ENCODE measurements around the gene ACBD6.
"Not testable (repeated sequence)": the region's sequence is repeated elsewhere in the genome, so short reads cannot be mapped to it uniquely, and the experiment has no call there.

Gene ACBD6, protein sequence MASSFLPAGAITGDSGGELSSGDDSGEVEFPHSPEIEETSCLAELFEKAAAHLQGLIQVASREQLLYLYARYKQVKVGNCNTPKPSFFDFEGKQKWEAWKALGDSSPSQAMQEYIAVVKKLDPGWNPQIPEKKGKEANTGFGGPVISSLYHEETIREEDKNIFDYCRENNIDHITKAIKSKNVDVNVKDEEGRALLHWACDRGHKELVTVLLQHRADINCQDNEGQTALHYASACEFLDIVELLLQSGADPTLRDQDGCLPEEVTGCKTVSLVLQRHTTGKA

DNA sequence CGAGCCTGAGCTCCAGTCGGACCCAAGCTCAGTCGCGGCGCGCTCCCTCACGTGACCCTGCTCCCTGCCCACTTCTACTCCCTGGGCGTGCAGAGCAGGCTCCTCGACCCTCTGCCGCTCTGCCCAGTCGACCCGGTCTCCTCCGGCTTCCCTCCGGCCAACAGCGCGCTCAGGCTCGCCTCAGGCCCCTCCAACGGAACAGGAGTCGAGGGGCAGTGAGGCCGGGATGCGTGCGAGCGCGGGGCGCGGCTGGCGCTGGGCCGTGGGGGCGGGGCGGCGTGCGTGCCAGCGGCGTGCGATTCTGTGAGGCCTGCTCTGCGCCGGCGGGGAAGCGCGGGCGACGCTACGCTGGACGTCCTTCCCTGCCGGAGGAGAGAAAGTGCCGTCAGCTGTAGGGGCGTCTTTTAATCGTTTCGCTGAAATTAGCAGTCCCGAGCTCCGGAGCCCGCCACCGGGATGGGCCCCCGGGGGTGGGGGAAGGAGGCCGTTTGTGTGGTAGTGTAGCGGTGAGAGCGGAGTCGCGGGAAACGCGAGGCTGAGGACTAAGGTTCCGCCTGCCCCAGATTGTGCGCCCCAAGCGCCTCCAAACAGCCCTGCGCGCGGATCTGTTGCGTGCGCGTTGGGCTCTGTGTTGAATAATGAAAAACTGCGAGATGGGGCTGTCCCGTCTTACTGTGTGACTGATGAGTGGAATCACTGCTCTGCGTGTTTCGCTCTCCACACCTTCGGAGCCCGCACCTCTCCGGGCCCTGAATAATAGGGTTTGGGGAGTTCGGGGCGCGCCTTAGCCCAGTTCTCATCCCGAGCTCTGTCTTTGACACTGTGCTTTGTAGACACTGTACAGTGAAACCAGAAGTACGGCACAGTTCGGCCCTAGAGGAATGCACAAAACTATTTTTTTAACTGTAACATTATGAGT is at the start of gene ACBD6:
TSS of gene ACBD6 (minus strand) at position 217 of the 919 bp plus-strand sequence. CDS start 311 bp downstream, outside the sequence.
- peak; percentile 89 for DNase-seq

DNA sequence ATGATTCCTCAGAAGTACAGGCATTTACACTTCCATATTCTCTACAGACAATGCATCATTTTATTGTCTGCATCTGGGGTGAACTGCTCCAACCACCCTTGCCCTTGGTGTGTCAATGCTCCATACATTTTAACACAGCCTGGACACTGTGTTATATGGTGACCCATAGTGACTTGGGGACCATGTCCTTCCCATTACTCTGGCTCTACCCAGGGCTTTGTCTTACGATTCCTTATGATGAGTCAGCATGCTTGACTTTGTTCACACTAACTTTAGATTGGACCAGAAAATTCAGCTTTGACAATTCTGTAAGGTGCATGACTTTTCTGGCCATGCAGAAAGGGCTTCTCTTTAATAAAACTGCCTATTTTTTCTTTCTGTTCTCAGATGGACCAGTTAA is 49.6 kb upstream of the ACBD6 start:
- no peak for DNase-seq

DNA sequence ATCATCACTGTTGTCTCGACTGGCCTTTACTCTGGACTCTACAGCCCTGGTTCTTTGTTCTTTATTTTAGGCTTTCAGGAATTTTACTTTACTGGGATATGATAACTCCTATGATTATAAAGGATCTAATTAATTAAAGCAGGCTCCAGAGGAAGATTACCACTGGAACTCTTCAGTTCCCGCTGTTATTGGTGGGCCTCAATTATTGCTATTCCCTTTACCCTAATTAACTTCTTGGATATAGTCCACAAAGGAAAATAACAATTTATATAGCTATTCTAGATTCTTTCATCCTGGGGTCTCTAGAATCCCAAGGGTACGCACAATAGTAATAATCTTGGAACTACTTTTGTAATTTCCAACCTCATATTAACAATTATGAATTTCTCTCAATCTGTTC is 47.9 kb upstream of the ACBD6 start:
- no peak for DNase-seq

DNA sequence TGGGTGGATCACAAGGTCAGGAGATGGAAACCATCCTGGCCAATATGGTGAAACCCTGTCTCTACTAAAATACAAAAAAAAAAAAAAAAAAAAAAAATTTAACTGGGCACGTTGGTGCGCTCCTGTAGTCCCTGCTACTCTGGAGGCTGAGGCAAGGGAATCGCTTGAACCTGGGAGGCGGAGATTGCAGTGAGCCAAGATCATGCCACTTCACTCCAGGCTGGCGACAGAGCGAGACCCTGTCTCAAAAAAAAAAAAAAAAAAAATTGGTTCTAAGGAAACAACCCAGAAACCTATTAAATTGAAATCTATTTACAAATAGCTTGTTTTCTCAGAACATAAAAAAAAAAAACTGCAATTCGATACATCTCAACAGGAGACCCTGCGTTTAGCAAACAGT is 47.4 kb upstream of the ACBD6 start:
- not testable (repeated sequence) for DNase-seq

DNA sequence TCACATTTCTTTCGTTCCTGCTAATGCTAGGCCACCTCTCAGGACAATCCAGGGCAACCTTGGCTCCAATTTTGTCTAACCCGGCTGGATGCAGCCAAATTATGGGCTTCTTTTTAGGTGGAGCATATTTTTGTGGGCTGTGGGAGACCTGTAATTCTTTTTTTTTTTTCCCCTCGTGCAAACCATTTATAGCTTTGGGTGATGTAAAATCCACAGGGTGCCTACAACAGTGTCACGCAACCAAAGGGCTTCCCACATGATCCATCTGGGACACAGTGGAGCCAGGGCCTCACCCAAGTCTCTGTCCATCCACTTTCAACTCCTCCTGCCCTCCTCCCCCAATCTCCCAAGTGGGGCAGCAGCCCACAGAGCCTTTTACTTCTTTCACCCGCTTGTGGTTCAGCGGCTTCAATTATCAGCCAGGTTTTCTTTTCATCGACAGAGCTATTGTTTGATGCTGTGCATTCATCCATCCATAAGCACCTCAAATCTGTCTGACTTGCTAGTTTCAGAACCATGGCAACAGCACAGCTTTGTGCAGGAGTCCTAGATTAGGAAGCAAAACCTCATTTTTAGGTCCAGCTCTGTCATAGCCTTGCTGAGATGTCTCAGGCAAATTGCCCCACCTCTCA is 46.4 kb upstream of the ACBD6 start:
- DNase-seq, result peak; percentile 89

DNA sequence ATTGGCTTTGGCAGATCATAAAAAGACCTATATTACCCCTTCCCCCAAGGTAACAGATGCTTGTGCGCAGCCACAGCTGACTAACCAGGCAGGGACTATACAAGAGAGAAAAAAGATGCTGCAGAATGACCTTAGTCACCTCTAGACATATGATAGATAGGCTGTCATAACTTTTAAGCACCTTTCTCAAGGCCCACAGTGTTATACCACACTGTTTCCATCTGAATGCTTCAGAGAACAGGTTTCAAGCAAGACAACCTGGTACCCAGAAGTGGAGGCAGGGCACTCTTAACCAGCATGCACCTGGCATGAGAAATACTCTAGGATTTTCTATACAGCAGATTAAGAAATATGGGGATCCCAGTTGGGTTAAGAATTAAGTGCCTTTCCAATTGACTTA is 43.6 kb upstream of the ACBD6 start:
- DNase-seq, result no peak

DNA sequence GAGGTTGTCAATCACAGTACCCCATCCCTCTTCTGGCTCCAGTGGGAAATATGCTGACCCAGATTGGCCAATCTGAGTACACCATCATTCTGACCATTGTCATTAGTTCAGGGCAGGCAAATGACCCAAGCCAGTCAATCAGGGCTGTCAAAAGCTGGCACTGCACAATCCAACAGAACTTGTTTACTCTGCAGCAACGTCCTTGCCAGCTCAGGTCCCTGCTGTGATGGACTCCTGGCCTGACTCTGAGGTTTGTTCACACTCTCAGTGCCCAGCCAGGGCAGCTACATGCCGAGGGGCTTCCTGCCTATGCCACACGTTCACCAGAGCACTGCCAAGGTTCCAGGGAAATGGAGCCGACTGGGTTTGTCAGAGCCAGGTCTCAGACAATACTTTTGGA is 41.7 kb upstream of the ACBD6 start:
- DNase-seq, result no peak

DNA sequence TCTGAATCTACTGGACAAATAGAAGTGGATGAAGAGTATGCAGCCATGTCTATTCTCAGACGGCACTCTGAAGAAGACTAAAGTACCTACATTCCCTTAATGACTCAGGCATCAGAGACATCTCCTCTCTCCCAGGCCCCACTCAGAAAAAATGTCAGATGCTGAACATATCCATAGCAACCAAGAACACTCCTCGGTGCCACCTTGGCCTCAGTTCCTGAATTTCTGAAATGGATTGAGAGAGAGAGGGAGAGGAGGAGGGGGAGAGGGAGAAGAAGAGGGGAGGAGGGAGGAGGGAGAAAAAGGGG is 40.4 kb upstream of the ACBD6 start:
- DNase-seq, result no peak

DNA sequence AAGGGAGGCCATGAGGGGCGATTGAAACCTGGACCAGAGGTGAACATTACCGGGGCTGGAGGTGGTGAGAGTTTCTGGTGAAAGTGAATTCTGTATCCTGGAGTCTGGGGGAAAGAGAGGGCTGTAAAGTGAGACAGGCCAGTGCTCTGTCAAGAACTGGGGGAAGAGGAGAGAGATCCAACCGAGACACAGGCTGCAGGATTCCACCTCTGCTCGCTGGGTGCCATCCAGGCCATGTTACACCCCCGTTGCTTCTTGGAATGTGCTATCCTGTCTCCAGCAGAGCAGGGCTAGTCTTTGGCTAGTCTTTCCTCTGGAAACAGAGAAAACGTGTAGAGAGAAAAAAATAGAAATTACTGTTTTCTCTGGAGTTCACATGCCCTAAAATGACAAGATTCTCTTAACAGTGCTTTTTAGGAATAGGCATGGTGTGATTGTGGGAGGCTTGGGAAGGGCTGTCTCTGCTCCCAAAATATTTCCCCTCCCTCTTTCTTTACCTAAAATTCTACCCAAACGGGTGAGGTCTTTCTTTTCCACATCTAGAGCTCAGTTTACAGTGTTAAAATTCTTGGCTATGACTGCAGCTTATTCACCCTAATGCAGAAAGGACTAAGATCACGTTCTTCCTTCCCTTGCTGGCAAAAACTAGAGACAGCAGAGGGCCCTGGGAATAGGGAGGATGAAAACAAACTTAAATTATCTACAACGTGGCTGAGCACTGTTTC is 39.9 kb upstream of the ACBD6 start:
- no peak for DNase-seq

DNA sequence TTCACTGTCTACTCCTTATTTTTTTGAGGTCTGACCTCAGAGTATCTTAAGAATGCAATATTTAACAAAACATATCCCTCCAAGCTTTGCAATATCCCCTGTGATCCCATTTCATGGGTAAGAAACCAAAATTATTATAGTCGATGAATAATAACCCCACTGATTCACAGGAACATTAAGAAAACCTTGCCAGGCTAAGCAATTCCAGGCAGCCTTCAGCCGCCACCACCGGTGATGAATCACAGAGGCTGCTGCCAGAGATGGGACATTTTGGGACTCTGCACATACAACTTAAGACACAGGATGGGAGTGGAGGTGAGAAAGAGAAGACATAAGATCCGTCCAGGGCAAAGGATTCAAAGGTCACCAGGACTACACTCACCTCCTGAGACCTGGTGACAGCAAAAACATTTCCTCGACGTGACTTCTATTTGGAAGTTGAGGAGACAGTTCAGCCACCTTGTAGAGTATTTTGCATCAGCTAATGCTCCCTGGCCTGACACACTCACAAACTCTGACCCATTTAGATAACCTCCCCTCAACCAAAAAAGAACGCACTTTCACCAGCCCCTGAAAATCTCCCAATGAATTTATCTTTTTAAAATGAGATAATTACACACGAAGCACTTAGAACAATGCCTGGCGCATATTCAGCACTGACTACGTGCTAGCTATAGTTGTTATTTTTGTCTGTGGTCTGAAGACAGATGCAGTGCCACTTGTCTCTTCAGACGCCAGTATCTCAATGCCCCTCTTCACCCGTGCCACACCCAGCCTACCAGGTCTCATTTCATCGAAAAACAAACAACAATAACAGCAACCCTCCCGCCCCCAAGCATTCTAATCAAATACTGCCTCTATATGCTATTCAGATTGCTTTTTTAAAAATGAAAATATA is 38.6 kb upstream of the ACBD6 start:
- no peak for DNase-seq

DNA sequence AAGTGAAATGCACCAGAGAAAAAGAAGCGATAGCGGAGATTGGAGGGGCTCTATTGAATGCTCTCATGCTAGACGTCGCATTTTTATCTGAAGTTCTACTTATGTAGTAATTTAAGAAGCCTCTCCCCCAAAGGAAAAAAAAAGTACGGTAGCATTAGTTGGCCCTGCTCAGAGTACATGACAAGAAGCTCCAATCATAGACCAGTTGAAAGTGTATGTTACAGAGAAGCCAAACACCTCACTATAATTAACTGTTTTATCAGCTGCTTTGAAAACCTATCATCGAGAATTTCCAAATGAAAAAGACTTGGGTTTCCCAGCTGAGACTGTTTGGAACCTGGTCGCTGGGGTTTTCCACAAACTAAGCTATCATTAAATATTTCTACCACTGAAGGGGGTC is 36.8 kb upstream of the ACBD6 start:
- DNase-seq, result peak; percentile 93

DNA sequence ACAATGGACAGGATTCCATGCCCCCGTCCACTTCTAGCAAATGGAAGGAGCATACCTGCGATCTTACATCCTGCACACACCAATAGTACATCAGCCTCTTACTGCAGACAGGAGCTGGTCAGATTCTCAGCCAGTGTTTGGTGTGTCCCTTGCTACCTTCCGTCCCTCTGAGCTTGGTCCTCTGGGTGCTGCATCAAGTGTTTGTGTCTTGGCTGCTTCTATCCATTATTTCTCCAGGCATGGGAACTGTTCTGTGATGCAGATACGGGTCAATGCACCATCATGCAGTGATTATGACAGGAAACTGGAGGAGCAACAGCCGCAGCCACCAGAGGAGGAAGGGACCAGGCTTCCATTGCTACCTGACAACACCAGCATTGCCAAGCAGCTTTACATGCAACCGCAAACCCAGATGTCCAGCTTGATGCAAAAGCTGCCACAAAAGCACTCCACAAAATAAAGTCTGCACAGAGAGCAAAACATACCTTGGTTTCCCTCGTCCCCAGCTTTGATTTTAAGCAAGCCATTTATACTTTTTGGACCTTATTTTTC is 34.5 kb upstream of the ACBD6 start:
- DNase-seq, result peak; percentile 53

DNA sequence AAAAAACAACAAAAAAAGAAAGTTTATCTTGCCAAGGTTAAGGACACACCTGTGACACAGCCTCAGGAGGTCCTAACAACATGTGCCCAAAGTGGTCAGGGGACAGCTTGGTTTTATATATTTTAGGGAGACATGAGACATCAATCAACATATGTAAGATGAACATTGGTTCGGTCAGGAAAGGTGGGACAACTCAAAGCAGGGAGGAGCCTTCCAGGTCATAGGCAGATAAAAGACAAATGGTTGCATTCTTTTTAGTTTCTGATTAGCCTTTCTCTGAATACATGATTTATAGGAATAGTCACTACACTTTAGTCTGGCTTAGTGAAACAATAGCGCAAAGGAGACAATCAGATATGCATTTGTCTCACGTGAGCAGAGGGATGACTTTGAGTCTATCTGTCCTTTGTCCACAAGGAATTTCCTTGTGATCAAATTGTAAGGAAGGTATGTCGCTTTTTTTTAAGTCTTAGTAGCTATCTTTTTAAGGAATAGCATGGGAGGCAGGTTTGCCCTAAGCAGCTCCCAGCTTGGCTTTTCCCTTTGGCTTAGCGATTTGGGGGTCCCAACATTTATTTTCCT is 33.1 kb upstream of the ACBD6 start:
- DNase-seq, result no peak

DNA sequence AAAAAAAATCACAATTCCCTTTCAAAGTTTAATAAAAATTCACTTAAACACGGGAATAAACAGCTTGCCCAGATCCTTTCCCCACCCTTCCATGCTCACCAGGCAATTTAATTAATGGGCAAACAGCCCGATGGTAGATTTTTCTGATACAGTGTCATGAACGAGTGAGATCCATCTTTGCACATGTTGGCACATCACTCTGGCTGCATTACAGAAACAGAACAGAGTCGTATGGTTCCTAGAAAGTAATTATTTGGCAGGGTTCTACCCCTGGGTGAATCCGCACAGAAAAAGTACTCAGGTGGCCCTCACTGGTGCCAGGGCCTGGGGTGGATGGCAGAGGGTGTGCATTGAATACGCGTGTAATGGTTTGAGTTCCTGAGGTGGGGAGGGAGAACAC is 31.8 kb upstream of the ACBD6 start:
- DNase-seq, result no peak

DNA sequence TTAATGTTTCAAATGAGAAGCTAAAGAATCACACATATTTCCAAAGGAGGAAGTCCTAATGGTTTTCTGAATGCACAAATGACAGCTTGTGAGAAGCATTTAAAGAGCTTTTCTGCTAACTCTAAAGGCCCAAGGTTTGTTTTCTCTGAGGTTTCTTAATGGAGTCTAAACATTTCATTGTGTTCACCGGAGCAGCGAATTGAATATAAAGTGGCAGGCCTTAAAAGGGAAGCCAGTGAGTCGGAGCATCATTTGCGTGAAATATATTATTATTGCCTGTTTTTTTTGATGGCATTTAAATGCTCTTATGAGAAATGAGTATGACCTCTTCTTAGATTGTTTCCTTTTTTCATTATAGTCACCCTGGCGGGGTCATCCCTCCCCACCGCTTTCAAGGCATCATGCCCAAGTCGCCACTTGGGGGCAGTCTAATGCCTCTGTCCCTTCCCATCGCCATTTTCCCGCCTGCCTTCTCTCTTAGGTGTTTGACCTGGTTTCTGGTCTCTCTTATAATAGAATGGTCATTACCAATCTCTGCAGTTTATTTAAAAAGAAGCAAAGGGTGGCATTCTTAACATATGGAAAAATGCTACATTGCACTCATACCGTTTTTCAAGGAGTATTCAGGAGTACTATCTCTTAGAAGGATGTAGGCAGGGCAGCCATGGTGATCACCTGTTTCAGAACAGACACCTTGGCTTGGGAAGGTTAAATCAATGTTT is 31.1 kb upstream of the ACBD6 start:
- peak; percentile 92 for DNase-seq

DNA sequence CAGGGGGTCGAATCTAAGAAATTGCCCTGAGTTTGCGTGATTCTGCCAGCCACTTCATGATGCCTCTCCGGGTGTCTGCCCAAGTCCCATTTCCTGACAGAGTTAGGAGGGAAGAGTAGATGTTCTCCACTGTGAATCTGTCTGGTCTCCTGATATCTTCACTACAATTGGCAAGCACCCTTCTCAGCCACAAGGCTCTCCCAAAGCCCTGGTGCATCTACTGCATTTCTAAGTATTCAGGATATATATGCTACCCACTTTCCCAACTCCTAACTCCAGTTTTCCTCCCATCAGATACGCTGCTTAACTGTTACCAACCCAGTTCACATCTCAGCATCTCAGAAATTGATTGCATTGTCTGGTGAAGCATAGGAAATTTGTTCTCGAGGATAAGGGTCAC is 30.5 kb upstream of the ACBD6 start:
- DNase-seq, result no peak

DNA sequence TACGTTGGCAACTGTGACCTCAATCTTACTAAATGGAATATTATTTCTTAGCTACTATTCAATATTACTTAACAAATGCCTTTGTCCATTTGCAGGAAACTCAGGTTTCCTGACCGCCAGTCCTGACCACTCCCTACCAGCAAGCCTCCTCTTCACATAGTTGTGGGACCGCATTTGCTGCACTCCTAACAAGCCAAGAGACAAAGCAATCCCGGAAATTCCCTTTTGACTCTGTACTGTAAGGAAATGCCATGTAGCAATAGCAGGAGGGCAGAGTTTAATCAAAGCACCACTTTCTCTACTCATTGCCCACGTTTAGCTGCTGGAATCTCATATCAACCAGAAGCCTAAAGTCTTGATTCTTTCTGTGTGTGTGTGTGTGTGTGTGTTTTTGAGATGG is 28.1 kb upstream of the ACBD6 start:
- DNase-seq, result no peak

DNA sequence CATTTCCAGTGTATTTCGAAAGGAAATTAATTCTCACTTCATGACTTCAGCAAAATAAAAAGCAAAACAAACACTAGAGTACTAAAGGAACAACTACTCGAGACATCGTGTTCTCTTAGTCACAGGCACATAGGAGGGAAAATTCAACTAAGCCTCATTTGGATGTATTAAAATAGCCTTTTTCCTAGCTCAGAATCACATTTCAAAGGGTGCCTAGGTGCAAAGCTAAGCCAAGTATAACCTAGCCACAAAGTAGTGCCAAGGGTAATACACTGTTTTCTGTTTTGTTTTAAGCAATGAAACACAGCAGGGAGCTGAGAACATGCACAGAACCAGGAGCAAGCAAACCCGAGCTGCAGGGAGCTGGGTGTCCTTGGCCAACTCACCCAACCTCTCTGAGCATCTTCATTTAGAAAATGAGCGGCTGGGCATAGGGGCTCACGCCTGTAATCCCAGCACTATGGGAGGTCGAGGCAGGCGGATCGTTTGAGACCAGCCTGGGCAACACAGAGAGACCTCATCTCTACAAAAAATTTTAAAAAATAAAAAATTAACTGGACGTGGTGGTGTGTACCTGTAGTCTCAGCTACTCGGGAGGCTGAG is 26.6 kb upstream of the ACBD6 start:
- no peak for DNase-seq

DNA sequence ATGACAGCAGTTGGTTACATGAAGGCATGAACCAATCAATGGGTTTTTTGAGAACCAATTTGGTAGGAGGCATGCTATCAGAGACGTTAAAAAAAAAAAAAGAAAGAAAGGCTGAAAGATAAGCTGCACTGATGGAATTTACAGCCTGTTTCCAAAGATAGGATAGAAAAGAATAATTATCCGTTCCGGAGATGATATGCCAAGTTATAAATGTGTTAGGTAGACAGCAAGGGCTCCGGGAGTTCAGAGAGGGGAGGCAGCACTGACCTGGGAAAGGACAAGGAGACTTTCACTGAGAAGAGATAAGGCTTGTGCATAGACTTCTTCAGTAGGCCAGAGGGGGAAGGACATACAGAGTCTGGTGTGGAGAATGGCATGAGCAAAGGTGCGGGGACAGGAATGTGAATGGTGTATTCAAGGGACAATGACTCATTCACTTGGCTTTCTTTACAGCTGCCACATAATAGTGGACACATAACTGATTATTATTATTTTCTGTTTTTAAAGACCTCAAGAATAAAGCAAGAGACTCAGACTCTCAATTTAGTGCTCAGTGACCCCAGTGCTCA is 24.8 kb upstream of the ACBD6 start:
- DNase-seq, result no peak

DNA sequence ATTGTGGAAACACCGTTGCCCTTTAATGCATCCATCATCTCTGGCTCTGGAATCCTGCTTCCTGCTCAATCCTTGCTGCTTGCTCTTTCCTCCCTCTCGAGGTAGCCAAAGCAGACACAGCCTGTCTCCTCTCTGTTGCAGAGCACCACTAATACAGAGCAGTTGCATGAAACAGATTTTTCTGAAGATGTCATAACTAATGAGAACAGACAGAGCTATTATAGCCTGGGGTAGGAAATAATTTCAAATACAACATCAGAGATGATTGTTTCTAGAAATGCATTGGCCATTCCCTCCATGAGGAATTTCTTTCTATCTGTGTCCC is 23.3 kb upstream of the ACBD6 start:
- DNase-seq, result no peak

All from NCI-H2227 treated with DMSO at 0.1 percent for 48 hours (cell line).